ENCODE results near the gene NTF4.
"Not testable (repeated sequence)": the region's sequence is repeated elsewhere in the genome, so short reads cannot be mapped to it uniquely, and the experiment has no call there.

DNA sequence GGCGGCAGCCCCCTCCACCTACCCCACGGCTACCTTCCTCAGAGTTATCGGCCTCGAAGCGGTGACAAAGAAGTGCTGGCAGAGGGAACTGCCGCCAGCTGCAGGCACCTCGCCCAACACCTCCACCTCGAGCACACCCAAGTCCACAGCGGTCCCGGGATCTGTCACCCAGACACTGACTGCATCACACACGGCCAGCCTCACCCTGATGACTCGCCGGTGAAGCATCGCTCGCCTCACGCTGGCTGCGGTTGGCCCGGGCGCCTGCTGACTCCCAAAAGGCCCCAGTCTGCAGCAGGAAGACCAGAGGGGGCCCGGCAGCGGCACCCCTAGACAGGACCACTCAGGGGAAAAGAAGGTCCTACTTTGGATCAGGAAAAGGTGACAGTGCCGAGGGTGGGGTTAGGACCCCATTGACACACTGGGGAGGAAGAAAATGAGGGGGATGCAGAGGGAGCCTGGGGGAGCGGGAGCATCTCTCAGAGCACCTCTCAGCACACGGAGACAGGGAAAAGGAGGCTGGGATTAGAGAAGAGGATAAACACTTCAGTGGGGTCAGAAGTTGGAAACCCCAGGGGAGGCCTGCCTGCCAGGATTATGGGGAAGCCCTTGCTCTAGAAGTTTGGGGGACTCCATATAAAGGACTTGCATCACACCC is 14.1 kb downstream of the NTF4 start:
- TF ChIP-seq, protein P1, sequence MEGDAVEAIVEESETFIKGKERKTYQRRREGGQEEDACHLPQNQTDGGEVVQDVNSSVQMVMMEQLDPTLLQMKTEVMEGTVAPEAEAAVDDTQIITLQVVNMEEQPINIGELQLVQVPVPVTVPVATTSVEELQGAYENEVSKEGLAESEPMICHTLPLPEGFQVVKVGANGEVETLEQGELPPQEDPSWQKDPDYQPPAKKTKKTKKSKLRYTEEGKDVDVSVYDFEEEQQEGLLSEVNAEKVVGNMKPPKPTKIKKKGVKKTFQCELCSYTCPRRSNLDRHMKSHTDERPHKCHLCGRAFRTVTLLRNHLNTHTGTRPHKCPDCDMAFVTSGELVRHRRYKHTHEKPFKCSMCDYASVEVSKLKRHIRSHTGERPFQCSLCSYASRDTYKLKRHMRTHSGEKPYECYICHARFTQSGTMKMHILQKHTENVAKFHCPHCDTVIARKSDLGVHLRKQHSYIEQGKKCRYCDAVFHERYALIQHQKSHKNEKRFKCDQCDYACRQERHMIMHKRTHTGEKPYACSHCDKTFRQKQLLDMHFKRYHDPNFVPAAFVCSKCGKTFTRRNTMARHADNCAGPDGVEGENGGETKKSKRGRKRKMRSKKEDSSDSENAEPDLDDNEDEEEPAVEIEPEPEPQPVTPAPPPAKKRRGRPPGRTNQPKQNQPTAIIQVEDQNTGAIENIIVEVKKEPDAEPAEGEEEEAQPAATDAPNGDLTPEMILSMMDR (IDR thresholded peaks at IDR 0.05): not testable (repeated sequence)
- not testable (repeated sequence) for TF ChIP-seq POLR2A (IDR thresholded peaks at IDR 0.05)
